Bone marrow (tissue), 2 donors: ENCODE data around the gene NAGA.
A peak's percentile ranks its signal among the peaks of the same experiment; 100 is the strongest.
"Not testable (repeated sequence)": the region's sequence is repeated elsewhere in the genome, so short reads cannot be mapped to it uniquely, and the experiment has no call there.

Experiments
- DNase-seq, 2 donors: peaks; one replicate each; lab custom pipeline; 2025; lab: John Stamatoyannopoulos, UW

NAGA gene

GRCh38 chr22:42074846-42075676 is 4.4 kb upstream of the NAGA start:
- DNase-seq: no peak

GRCh38 chr22:42074132-42074811 is 3.7 kb upstream of the NAGA start, which contains the start of gene PHETA2:
Gene PHETA2 (plus strand): TSS chr22:42074248. CDS start chr22:42077294, 3,046 bp downstream.
- DNase-seq: peak; percentile 32 to 42

GRCh38 chr22:42073621-42074041 is 3.0 kb upstream of the NAGA start:
- DNase-seq: no peak

GRCh38 chr22:42072606-42073330 is 2.2 kb upstream of the NAGA start:
- DNase-seq: no peak

GRCh38 chr22:42071508-42071907 is 896 bp upstream of the NAGA start:
- not testable (repeated sequence) for DNase-seq

GRCh38 chr22:42069801-42070516 is 653 bp downstream of the NAGA start:
- DNase-seq: peak in 1 of 2 donors; percentile 66

- no peak for DNase-seq
Observed at GRCh38 chr22:42068291-42068690, 2.3 kb downstream of the NAGA start.

- DNase-seq: no peak
Observed at GRCh38 chr22:42067671-42068251, 2.9 kb downstream of the NAGA start.

- no peak for DNase-seq
Observed at GRCh38 chr22:42066937-42067336, 3.7 kb downstream of the NAGA start.

- DNase-seq: no peak
Observed at GRCh38 chr22:42066126-42066761, 4.4 kb downstream of the NAGA start.

GRCh38 chr22:42065438-42066125 is 5.0 kb downstream of the NAGA start:
- DNase-seq: no peak

- no peak for DNase-seq
Observed at GRCh38 chr22:42064629-42065028, 6.0 kb downstream of the NAGA start.

GRCh38 chr22:42062506-42063170 is 8.0 kb downstream of the NAGA start:
- no peak for DNase-seq

GRCh38 chr22:42061041-42061440 is 9.6 kb downstream of the NAGA start:
- DNase-seq: no peak

GRCh38 chr22:42060489-42060888 is 10.1 kb downstream of the NAGA start:
- no peak for DNase-seq

- DNase-seq: no peak
Observed at GRCh38 chr22:42056757-42057511, 13.7 kb downstream of the NAGA start.

- DNase-seq: no peak
Observed at GRCh38 chr22:42052765-42053164, 17.8 kb downstream of the NAGA start.

- no peak for DNase-seq
Observed at GRCh38 chr22:42050641-42051180, 19.9 kb downstream of the NAGA start.

- no peak for DNase-seq
Observed at GRCh38 chr22:42041784-42042183, 28.8 kb downstream of the NAGA start.
